GM19324 (cell line): ENCODE results near the gene SPTSSB.

Experiments
- ATAC-seq: cut with Tn5 transposase; IDR thresholded peaks from one replicate; pipeline ENCODE4 v1.9.1; 2021; ENCODE audit warnings: mild to moderate bottlenecking, moderate library complexity; ENCODE audit not compliant: unreplicated experiment, low FRiP score

Gene SPTSSB

GRCh38 chr3:161295325-161295724 lies 76.0 kb downstream of the SPTSSB start:
- no peak for ATAC-seq
